T-helper 1 cell treated with Interleukin-12 subunit alpha and Interleukin-12 subunit beta and Interleukin-4 antibody, amounts not matched to agents 30 μg/mL and 1 μg/mL, for 36 hours (primary cell): ENCODE data around the gene LAPTM5.

Source experiments
- H3K27ac Mint-ChIP-seq: one replicate; pipeline ENCODE4 v1.8.0; 2021; ENCODE audit warnings: mild to moderate bottlenecking, mixed read lengths
- H3K27me3 Mint-ChIP-seq: one replicate; pipeline ENCODE4 v1.8.0; 2021; ENCODE audit warnings: low read depth, mixed read lengths
- H3K36me3 Mint-ChIP-seq: one replicate; pipeline ENCODE4 v1.8.0; 2021; ENCODE audit warnings: low read depth, mixed read lengths
- H3K4me1 Mint-ChIP-seq: one replicate; pipeline ENCODE4 v1.8.0; 2021; ENCODE audit warnings: low read depth, mixed read lengths
- H3K4me3 Mint-ChIP-seq: one replicate; pipeline ENCODE4 v1.8.0; 2021; ENCODE audit warnings: mild to moderate bottlenecking, moderate library complexity, mixed read lengths
- H3K9me3 Mint-ChIP-seq: one replicate; pipeline ENCODE4 v1.8.0; 2021; ENCODE audit warnings: mixed read lengths

Gene LAPTM5

DNA sequence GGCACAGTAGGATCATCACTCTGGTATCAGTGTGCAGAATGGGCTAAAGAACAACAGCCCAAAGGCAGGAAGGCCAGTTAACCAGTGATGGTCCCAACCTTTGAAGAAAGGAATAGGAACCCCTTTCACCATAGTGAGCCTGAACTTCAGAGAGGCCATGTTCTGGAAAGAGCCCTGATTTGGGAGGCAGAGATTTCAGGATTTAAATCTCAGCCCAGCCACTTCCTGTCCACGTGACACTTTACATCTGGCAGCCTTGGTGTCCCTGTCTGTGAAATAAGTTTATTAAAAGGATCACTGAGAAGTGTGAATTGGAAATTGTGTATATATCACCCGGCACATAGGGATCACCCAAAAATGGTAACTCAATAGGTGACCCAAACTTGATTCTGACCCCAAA is 47.2 kb downstream of the LAPTM5 start:
- H3K4me3 Mint-ChIP-seq, result no peak overlapping the region
- peaks cover 4% of the 10 kb centered on the region for H3K9me3 Mint-ChIP-seq
- no peaks in the 10 kb centered on the region for H3K4me1 Mint-ChIP-seq
- no peaks in the 10 kb centered on the region for H3K36me3 Mint-ChIP-seq
- H3K27ac Mint-ChIP-seq, result no peak overlapping the region
- peaks cover 18% of the 10 kb centered on the region for H3K27me3 Mint-ChIP-seq

DNA sequence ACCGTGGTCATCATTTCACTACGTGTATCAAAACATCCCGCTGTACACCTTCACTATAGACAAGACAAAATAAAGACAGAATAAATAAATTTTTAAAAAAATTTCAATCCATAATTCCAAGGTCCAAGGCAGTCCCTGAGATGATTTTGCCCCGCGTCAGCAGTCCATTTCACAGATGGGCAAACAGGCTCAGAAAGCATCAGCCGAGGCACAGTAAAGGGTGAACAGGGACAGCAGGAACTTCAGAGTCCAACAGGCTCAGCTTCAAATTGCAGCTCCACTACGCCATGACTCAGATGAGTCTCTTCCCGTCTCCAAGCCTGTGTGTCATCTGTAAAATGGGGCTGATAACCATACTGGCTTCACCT is 49.2 kb downstream of the LAPTM5 start:
- H3K27me3 Mint-ChIP-seq, result peaks cover 18% of the 10 kb centered on the region
- no peak overlapping the region for H3K4me3 Mint-ChIP-seq
- H3K27ac Mint-ChIP-seq, result no peak overlapping the region
- no peaks in the 10 kb centered on the region for H3K9me3 Mint-ChIP-seq
- no peaks in the 10 kb centered on the region for H3K36me3 Mint-ChIP-seq
- H3K4me1 Mint-ChIP-seq, result no peaks in the 10 kb centered on the region

DNA sequence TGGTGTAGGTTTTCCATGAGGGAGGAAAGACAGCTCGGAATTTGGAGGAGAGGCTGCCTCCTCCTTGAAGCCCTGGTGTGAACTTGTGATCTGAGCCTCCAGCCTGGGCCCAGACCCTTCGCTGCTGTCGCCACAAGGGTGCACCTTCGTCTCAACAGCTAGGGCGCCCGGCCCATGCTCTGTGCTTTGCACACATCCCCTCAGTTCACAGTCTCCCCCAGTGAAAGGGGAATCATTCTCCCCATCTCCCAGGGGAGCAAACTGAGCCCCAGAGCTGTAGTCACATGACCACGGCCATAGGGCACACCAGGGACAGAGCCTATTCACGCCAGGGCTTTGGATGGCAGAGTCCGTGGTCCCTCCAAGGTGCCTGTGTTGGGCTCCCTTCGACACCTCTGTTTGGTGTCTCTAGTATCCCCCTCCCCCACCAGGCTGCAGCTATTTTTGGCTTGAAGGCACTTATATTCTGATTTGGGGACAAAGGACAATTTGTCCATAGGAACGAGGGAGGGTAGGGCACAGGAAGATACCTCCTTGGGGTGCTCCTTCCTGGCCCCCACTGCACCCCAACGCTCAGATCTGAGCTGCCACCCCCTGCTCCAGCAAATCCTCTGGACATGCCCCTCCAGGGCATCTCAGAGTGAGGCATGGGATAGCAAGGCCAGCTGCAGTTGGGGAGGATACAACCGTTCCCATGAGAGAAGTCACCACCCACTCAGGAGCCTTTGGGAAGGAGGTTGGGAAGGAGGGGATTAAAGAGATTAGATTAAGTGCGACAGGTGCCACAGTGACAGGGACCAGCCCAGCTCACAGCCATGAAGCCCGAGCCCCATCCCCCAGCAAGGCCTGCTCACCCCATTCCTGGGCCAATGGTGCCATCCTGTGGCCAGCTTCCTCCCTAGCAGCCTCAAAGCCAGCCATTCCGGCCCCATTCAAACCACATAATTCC is 49.9 kb downstream of the LAPTM5 start:
- H3K9me3 Mint-ChIP-seq, result no peaks in the 10 kb centered on the region
- no peaks in the 10 kb centered on the region for H3K4me1 Mint-ChIP-seq
- H3K27ac Mint-ChIP-seq, result no peak overlapping the region
- no peaks in the 10 kb centered on the region for H3K36me3 Mint-ChIP-seq
- no peak overlapping the region for H3K4me3 Mint-ChIP-seq
- H3K27me3 Mint-ChIP-seq, result peaks cover 13% of the 10 kb centered on the region

DNA sequence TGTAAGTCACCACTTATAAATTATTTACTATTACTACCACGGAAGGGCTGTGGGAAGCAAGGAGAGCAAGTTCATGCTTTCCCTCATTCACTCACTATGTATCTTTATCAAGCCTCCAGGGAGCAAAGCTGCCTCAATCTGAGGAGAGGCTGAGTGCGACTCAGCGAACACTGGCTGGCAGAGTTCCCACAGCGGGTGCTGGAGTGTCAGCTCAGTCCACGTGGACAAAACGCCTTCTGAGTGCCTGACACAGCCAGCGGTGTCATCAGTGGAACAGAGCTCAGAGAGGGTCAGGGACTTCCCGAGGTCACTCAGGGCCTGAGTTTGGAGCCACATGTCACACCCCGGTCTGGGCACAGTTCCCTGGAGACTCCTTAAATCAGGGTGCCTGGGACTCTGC is 51.0 kb downstream of the LAPTM5 start:
- Mint-ChIP-seq H3K4me1 (no peaks in the 10 kb centered on the region), H3K9me3 (no peaks in the 10 kb centered on the region)

DNA sequence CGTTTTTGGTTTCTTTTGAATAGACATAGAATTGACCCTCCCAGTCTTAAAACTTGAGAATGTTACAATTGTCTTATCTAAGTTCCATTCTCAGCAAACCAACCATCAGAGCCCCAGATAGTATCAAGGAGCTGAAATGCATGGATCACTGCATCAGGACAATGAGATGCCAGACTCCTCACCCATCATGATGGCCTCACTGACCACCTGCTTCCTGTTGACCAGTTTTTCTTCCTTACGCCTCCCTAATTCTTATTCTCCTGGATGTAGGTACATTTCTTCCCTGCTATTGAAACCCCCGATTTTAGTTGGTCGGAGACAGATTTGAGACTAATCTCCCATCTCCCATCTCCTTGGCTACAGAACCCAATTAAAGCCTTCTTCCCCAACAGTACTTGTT is 51.9 kb downstream of the LAPTM5 start:
- no peaks in the 10 kb centered on the region for H3K36me3 Mint-ChIP-seq
- no peak overlapping the region for H3K4me3 Mint-ChIP-seq
- no peak overlapping the region for H3K27ac Mint-ChIP-seq
- H3K27me3 Mint-ChIP-seq, result peaks cover 13% of the 10 kb centered on the region
- no peaks in the 10 kb centered on the region for H3K9me3 Mint-ChIP-seq
- H3K4me1 Mint-ChIP-seq, result no peaks in the 10 kb centered on the region

More for the DNA sequence above, 51.0 kb downstream of the LAPTM5 start:
- no peaks in the 10 kb centered on the region for H3K36me3 Mint-ChIP-seq
- H3K27me3 Mint-ChIP-seq, result peaks cover 13% of the 10 kb centered on the region
- H3K4me3 Mint-ChIP-seq, result no peak overlapping the region
- no peak overlapping the region for H3K27ac Mint-ChIP-seq

DNA sequence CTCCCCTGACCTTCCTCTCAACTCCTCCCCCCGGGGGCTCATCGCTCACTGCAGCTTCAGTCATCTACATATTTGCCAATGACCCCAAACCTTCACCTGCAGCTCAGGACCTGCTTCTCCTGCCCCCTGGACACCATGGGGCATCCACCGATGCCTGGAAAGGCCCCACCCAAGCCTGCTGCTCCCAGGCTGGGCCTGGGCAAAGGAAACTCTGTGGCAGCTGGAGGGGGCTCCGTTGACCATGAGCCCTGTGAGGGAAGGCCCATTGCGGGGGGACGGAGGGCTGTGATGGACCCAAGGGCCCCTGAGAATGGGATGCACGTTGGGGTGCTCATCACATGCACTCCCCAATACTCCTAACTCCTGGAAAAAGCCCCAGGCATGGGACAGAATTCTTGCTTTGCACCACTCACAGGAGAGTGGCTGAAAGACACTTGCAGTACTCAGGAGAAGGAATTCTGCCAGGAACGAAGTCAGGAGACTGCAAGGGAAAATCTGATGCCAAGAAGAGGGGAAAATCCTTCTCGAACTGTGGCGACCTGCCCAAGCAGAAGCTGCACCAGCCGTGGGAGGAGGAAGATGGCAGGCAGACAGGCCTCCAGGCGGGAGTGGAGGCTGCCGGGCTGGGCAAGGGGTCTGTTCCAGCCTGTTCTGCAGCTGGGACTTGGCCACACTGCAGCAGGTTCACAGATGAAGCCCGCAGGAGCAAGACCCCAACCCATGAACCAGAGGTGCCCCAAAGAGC is 52.6 kb downstream of the LAPTM5 start:
- Mint-ChIP-seq H3K36me3 (no peaks in the 10 kb centered on the region), H3K27me3 (peaks cover 10% of the 10 kb centered on the region), H3K4me1 (no peaks in the 10 kb centered on the region), H3K27ac (no peak overlapping the region), H3K4me3 (no peak overlapping the region), H3K9me3 (no peaks in the 10 kb centered on the region)

DNA sequence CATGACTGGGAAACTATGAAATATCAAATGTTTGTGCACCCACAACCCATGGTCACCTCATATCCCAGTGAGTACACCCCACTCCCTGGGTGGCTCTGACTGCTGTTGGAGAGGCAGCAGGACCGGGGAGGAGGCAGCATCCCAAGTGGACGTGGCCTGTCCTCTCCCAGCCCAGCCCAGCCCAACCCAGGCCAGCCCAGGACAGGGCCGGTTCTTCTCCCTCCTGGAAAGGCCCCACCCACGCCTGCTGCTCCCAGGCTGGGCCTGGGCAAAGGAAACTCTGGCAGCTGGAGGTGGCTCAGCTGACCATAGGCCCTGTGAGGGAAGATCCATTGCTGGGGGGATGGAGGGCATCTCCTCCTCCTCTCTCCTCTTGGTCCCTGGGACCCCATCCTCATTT is 53.3 kb downstream of the LAPTM5 start:
- Mint-ChIP-seq H3K36me3 (no peaks in the 10 kb centered on the region), H3K4me1 (no peaks in the 10 kb centered on the region), H3K9me3 (no peaks in the 10 kb centered on the region), H3K4me3 (no peak overlapping the region), H3K27me3 (peaks cover 3% of the 10 kb centered on the region), H3K27ac (no peak overlapping the region)

DNA sequence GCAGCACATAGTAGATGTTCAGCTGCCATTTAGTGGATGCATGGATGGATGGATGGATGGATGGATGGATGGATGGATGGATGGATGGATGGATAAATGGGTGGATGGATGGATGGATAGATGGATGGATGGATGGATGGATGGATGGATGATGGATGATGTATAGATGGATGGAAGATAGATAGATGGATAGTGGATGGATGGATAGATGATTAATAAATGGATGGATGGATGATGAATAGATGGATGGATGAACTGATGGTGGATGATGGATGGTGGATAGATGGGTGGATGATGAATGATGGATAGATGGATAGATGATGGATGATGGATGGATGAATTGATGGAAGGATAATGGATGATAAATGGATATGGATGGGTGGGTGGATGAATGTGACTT is 54.8 kb downstream of the LAPTM5 start:
- Mint-ChIP-seq H3K36me3 (no peaks in the 10 kb centered on the region), H3K9me3 (no peaks in the 10 kb centered on the region), H3K27me3 (no peaks in the 10 kb centered on the region), H3K27ac (no peak overlapping the region), H3K4me3 (no peak overlapping the region), H3K4me1 (no peaks in the 10 kb centered on the region)

DNA sequence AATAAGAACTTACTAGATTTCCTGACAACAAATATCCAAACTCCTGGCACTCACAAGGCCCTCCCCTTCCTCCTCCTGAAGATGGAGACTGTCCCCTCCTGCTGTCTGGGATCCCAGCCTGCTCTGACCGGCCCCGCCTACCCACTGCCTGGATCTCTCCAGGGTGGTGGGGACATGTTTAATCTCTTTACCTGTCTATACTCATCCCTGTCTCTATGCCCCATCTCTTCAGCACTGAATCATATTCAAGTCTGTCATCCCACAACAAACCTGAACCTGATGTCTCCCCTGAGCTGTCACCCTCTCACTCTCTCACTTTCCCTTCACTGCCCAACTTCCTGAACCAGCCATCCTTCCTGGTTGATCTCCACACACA is 56.3 kb downstream of the LAPTM5 start:
- Mint-ChIP-seq H3K27ac (no peak overlapping the region), H3K36me3 (no peaks in the 10 kb centered on the region), H3K4me3 (no peak overlapping the region), H3K27me3 (no peaks in the 10 kb centered on the region), H3K9me3 (no peaks in the 10 kb centered on the region), H3K4me1 (no peaks in the 10 kb centered on the region)

DNA sequence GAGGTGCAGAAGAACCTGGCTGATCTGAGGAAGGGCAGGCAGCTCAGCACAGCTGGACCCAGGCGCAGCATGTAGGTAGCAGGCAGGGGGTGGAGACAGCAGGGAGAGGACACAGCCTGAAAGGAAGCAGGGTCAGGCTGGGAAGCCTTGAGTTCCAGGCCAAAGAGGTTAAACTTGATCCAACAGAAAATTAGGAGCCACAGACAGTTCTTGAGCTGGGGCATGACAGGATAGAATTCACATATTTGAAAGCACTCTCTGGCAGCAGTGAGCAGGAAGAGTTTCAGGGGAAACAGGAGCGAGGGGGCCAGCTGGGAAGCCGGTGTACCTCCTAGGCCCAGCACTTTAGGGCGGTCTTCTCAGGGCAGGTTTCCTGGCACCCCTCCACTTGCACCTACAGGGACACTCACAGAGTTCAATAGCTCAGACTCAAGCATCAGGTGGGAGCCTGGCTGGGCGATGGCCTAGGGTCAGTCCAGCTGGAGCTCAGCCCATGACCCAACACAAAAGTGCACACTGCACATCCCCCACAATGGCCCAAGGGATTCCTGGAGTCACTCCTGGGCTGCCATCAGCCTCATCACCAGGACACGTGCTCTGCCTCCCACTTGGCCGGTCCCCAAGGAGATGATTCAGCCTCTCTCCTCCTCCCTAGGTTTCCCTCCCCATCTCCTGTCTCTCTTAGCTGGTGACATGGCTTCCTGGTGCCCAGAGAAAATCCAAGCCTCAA is 56.9 kb downstream of the LAPTM5 start:
- Mint-ChIP-seq H3K27ac (no peak overlapping the region), H3K9me3 (no peaks in the 10 kb centered on the region), H3K4me3 (no peak overlapping the region), H3K27me3 (peaks cover 2% of the 10 kb centered on the region), H3K36me3 (no peaks in the 10 kb centered on the region), H3K4me1 (no peaks in the 10 kb centered on the region)

DNA sequence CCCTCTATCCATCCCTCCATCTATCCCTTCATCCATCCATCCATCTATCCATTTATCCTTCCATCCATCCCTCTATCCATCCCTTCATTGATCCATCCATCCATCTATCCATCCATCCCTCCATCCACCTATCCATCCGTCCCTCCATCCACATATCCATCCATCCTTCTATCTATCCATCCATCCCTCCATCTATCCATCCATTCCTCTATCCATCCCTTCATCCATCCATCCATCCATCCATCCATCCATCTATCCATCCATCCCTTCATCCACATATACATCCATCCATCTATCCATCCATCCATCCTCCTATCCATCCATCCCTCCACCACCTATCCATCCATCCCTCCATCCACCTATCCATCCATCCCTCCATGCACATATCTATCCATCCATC is 57.8 kb downstream of the LAPTM5 start:
- Mint-ChIP-seq H3K27ac (no peak overlapping the region), H3K4me1 (no peaks in the 10 kb centered on the region), H3K27me3 (peaks cover 4% of the 10 kb centered on the region), H3K36me3 (no peaks in the 10 kb centered on the region), H3K4me3 (no peak overlapping the region), H3K9me3 (no peaks in the 10 kb centered on the region)

DNA sequence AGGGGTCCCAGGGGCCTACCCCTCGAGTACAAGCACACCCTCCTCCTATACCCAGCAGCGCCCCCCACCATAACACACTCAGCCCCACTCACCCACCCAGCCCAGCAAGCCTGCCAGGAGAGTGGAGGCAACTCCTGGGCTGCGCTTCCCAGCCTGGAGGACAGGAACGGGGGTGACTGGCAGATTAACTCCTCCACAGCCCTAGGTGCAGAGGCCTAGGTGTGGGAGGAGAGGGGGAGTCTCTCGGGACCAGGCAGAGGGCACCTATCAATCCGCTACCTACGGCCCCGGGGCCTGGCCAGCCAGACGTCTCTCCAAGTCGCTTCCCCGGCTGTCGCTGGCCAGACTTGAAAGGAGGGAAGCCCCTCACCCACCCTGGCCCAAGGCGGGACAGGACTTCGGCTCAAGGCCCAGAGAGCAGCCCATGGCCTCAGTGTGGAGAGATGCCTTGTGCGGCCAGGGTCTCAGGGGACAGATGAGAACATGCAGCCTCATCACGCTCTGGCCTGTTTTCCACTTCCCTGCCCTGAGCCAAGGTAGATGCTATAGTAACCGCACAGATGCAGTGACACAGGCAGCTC is 59.1 kb downstream of the LAPTM5 start:
- no peak overlapping the region for H3K4me3 Mint-ChIP-seq
- H3K4me1 Mint-ChIP-seq, result no peaks in the 10 kb centered on the region
- no peaks in the 10 kb centered on the region for H3K9me3 Mint-ChIP-seq
- H3K27me3 Mint-ChIP-seq, result peaks cover 4% of the 10 kb centered on the region
- no peak overlapping the region for H3K27ac Mint-ChIP-seq
- no peaks in the 10 kb centered on the region for H3K36me3 Mint-ChIP-seq

DNA sequence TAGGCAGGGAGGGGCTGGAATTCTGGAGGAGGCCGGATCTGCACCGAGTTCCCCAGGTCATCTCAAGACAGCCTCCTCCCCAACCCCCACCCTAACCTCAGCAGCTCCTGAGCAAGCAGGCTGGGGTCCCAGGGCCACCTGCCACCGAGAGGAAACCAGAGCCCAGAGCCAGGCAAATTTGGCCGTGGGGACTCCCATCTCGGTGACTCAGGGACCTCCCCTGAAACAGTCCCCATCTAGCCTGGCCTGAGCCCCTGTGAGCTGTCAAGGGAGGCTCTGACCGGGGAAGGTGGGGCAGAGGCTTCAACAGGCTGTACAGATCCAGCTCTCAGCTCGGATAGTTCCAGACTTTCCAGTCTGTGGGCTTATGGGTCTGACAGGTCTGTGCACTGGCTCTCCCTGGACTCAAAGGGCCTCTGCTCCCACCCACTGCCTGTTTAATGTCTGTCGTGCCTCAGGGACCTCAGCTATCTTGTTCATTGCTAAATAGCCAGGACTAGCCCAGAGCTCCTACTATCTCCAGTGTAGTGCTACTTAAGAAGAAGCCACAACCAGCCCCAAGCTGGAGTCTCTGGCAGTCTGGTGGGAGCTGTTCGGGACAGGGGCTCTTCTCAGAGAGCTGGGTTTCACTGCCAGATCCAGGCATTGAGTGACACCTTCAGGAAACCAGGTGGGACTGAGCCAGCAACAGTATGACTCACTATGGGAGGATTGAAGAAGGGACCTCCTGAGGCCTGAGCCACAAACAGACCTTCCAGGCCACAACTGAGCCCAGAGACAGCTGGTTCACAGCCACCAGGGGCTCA is 59.8 kb downstream of the LAPTM5 start:
- Mint-ChIP-seq H3K36me3 (no peaks in the 10 kb centered on the region), H3K27ac (no peak overlapping the region), H3K4me3 (no peak overlapping the region), H3K27me3 (peaks cover 4% of the 10 kb centered on the region), H3K4me1 (peaks cover 2% of the 10 kb centered on the region), H3K9me3 (no peaks in the 10 kb centered on the region)

DNA sequence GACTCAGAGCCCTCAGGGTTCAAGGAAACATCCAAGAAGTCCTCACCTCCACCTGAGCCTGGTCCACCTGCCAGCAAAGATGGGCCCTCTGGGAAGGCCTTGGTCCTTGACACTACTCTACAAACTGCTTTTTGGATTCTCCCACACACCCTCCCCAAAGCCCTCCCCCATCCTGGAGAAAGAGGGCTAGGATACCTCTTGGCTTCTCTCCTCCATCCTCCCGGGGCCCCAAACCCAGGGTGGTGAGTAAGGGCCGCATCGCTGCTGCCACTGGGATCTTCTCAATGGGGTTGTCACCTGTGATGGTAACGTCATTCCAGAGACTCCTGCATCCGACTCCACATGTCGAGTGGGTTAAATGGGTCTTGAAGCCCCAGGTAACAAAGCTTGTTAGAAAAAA is 60.7 kb downstream of the LAPTM5 start:
- no peak overlapping the region for H3K4me3 Mint-ChIP-seq
- H3K27ac Mint-ChIP-seq, result no peak overlapping the region
- no peaks in the 10 kb centered on the region for H3K36me3 Mint-ChIP-seq
- H3K9me3 Mint-ChIP-seq, result no peaks in the 10 kb centered on the region
- peaks cover 4% of the 10 kb centered on the region for H3K4me1 Mint-ChIP-seq
- peaks cover 4% of the 10 kb centered on the region for H3K27me3 Mint-ChIP-seq
